T-helper 2 cell (primary cell): Measurements from ENCODE around the gene CTAGE1.

Experiments
- DNase-seq, 5 experiments: peaks; one replicate each; pipeline versions ENCODE4 v3.0.0 to v3.0.0-alpha.2; 2012 to 2022

The CTAGE1 gene

DNA sequence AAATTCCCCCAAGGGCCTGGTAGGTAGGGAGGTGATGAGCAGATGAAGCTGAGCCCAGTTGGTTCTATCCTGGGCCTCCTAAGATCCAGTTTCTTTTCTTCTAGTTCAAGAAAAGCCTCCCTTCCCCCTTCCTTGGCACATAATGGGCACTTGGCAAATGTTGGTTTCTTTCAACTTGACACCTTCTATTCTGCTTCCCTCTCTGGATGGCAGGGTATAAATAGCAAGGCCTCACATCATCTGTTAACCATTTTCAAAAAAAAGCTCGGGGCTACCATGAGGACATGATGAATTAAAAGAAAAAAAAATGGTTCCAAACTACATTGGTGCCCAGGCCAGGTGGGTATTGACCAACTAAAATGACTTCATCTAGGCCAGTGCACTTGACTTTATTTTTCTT, 29.9 kb downstream of the CTAGE1 start:
- no peak for DNase-seq

DNA sequence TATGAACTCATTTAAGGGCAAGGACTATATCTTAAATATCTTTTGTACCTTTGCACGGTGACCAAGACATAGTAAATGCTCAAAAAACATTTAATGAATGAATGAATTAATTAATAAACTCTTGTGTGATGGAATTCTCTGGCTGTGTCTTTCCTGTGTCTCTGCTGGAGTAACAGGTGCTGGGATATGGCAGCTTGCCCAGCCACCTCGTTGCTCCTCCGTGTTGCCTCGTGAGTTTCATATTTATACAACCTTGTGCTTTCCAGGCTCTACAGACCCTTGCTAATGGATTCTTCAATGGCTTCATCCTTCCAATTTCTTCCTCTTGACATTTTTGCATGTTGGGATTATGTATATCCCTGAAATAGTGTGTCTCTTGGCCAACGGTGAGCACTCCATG, 30.4 kb downstream of the CTAGE1 start:
- no peak for DNase-seq

DNA sequence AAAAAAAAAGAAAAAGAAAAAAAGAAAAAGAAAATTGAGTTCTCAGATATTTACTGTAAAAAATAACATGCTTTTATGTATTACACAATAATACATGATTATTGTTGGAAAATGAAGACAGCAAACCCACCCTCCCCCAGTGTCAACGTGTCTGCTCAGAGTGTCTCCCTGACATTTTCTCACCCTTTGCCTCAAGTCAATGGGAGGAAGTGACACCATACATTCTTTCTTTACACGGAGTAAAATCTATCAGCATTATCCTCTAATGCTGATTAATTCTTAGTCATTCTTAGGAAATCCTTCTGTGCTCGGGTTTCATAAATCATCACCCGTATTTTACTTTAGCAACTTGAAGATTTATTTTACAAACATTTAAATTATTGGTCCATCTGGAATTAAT, 32.0 kb downstream of the CTAGE1 start:
- no peak for DNase-seq

DNA sequence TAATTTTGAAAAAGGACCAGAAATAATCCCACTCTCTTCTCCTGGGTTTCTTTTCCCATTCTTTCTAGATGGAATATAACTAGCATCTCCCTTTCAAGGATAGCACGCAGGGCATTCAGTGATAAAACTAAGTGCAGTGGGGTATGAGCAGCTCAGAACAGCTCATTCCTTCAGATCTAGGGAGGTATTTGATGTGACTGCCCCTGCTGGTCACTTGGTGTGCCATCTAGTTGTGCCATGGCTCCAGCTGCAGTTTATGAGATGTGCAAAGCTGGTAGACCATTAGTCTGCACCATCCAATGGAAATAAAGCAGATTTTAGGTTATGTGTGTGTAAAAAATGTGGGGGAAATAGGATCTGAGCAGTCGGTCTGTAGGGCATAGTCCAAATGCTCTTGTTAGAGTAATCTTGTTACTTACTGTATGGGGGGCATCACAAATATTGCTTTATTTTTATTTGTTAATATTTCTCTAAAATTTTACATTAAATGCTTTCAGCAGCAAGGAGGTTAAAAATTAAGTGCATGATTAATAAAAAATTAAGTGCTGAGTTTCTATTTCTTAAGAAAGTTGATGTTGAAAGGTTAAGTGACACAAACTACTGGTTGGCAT, 38.9 kb downstream of the CTAGE1 start:
- peak in 2 of 5 experiments; percentile 8 to 24 for DNase-seq

DNA sequence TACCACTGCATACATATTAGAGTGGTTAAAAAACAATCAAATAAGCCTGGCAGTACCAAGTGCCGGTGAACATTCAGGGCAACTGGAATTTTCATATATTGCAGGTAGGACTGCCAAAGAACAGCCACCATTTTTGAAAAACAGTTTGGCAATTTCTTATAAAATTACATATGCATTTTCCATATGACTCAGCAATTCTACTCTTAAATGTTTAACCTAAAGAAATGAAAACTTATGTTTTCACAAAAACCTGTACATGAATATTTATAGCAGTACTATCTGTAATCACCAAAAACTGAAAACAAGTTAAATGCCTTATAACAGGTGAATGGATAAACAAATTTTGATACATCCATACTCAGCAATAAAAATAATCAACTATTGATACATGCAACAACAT, 39.9 kb downstream of the CTAGE1 start:
- no peak for DNase-seq

DNA sequence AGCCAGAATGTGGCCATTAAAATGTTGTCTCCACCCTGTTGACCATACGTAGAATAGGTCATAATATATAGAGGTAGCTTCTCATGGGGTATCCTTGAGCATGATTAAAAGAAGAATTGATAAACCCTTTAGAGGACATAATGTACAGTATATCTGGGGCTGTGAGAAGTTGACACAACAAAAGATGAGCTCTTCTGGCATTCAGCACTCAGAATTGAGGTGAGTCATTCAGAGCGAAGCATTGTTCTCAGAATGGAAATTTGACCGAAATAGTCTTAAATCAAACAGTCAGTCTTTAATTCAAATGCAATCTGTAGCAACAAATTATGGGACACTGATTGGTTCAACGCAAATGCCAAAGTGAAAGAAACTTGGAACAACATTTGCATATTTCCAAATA, 47.3 kb downstream of the CTAGE1 start:
- no peak for DNase-seq

DNA sequence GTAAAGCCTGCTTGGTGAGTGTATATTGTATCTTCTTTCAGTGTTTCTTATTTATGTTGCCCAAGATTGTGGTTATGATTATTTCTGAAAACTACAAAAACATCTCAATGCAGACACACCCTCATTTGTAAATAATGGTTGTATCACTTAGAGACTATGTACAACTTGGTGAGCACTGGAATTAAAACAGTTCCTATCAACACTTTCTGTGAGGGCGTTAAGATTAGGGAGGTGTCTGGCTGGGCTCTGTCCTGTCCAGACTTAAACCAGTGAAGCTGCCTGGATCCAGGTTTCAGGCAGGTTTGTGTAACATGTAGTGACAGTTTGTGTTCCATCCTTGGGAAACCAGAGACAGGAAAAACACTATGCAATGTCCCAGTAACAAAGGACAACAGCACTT, 49.7 kb downstream of the CTAGE1 start:
- DNase-seq = no peak

DNA sequence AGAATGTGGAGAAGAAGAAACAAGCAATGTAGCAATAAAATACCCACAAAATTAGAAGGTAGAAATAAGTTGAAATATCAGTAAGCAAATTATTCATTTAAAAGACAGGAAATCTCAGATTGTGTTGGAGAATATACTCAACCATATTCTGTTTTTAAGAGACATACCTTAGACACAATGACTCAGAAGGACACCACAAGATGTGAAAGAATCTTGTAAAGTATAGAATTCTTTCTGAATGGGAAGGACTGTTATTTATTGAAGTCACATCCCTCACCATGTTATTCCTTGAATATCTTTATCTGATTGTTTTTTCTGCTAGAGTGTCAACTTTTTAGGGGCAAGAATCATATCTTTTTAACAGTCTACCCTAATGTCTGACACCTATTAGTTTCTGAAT, 50.4 kb downstream of the CTAGE1 start:
- DNase-seq = no peak

DNA sequence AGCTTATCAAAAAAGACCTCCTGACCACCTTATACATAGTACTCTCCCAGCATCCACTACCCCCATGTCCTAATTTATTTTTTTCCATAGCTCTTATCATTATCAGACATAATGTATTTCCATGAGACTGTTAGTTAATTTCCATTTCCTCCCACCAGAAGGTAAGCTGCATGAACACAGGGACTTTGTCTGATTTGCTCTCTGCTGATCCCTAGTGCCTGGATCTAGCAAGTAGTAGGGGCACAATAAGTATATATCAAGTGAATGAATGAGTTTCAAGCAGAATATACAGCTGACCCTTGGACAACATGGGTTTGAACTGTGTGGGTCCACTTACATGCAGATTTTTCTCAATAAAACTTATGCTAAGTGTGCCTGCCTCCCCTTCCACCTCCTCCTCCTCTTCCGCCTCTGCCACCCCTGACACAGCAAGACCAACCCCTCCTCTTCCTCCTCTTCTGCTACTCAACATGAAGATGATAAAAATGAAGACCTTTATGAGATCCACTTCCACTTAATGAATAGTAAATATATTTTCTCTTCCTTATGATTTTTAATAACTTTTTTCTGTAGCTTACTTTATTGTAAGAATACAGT, 53.8 kb downstream of the CTAGE1 start:
- no peak for DNase-seq
